GM12878 (cell line): ENCODE data around the gene RASA4B. TPM values are rescaled to one million over a fixed set of nuclear protein-coding genes. Genes with fewer than 3 reads are reported as not detected.

Experiments
- ATAC-seq: fragments of 200-7000 bp; cut with Tn5 transposase; 3 replicates; pipeline ENCODE4 v1.9.1; 2020; ENCODE audit warnings: mild to moderate bottlenecking, moderate library complexity
- BruUV-seq: library from RNA; stranded (reverse); fragments of 400-500 nt; replicated peaks from 2 replicates; lab custom pipeline; 2021; lab: Mats Ljungman, UMichigan
- CTCF ChIA-PET: fragments of 300-600 bp; sonication (Branson Sonifier 250); formaldehyde crosslinking; extraction: SDS; loops from one replicate; lab custom pipeline; 2021; ENCODE audit warnings: inconsistent platforms; lab: Yijun Ruan, JAX
- POLR2A ChIA-PET: fragments of 350-600 bp; formaldehyde crosslinking; extraction: SDS; loops from one replicate; lab custom pipeline; 2021; ENCODE audit warnings: inconsistent platforms; lab: Charles Lee
- RAD21 ChIA-PET: fragments of 300-600 bp; sonication (Branson Sonifier 250); formaldehyde crosslinking; loops from one replicate; lab custom pipeline; 2023; ENCODE audit warnings: antibody characterized with exemption; ENCODE audit not compliant: unreplicated experiment; lab: Charles Lee
- SMC1A ChIA-PET: fragments of 300-600 bp; sonication (Branson Sonifier 250); formaldehyde crosslinking; loops from one replicate; lab custom pipeline; 2023; ENCODE audit not compliant: unreplicated experiment, uncharacterized antibody; lab: Charles Lee
- DNase-seq: peaks from one replicate; pipeline ENCODE4 v3.0.0-alpha.2; 2011; ENCODE audit warnings: low read depth, low spot score
- FAIRE-seq: peaks from 3 replicates; lab custom pipeline; 2011; peaks lifted over from hg19 to GRCh38; lab: Jason Lieb, UNC
- H2AFZ ChIP-seq: 2 replicates; pipeline ENCODE4 v1.6.0; 2011; ENCODE audit warnings: low read depth, low read length, control low read depth; ENCODE audit not compliant: control insufficient read depth
- H3K27ac ChIP-seq: 2 replicates; pipeline ENCODE4 v1.5.1; 2011; ENCODE audit warnings: control low read depth; ENCODE audit not compliant: control insufficient read depth, insufficient read depth
- H3K27me3 ChIP-seq, 2 experiments: replicated peaks in 1 of 2; 2 replicates each; pipeline versions ENCODE4 v1.6.0 to v1.6.1; 2011; ENCODE audit warnings: low read length in 1 of 2; ENCODE audit not compliant: control insufficient read depth in 2 of 2, insufficient read depth in 2 of 2
- H3K36me3 ChIP-seq, 2 experiments: 2 replicates each; pipeline ENCODE4 v1.5.1; 2011; ENCODE audit warnings: low read length in 1 of 2; ENCODE audit not compliant: control insufficient read depth in 2 of 2, insufficient read depth in 2 of 2
- H3K4me1 ChIP-seq: 2 replicates; pipeline ENCODE4 v1.6.1; 2011; ENCODE audit warnings: mild to moderate bottlenecking, low read length, moderate library complexity, mixed read lengths; ENCODE audit not compliant: control insufficient read depth, insufficient read depth
- H3K4me2 ChIP-seq: 2 replicates; pipeline ENCODE4 v1.6.0; 2011; ENCODE audit warnings: control low read depth; ENCODE audit not compliant: control insufficient read depth, insufficient read depth
- H3K4me3 ChIP-seq: fragments of 200-600 bp; sonication (generic); 2 replicates; pipeline ENCODE4 v1.5.1; 2016
- H3K79me2 ChIP-seq: 2 replicates; pipeline ENCODE4 v1.6.0; 2011; ENCODE audit warnings: low read length; ENCODE audit not compliant: control insufficient read depth, insufficient read depth
- H3K9ac ChIP-seq: 2 replicates; pipeline ENCODE4 v1.8.0; 2011; ENCODE audit warnings: low read length, control low read depth, mixed read lengths; ENCODE audit not compliant: control insufficient read depth, insufficient read depth
- H3K9me3 ChIP-seq: replicated peaks from 3 replicates; pipeline ENCODE4 v1.5.1; 2011; ENCODE audit warnings: mild to moderate bottlenecking, low read length; ENCODE audit not compliant: control insufficient read depth, insufficient read depth
- H4K20me1 ChIP-seq: 2 replicates; pipeline ENCODE4 v1.6.0; 2011; ENCODE audit not compliant: control insufficient read depth, insufficient read depth
- ATF7 ChIP-seq: fragments of 450-650 bp; IDR thresholded peaks from 2 replicates; pipeline ENCODE4 v1.6.1; 2016; ENCODE audit warnings: low read depth, mild to moderate bottlenecking
- CHD1 ChIP-seq: IDR thresholded peaks from 2 replicates; pipeline ENCODE4 v1.6.1; 2012; ENCODE audit warnings: low read depth, low read length, improper control_type of control experiment
- CHD4 ChIP-seq: fragments of 200-600 bp; sonication (generic); IDR thresholded peaks from 2 replicates; pipeline ENCODE4 v1.6.1; 2016; ENCODE audit warnings: mild to moderate bottlenecking
- CREB1 ChIP-seq: IDR thresholded peaks from 2 replicates; pipeline ENCODE4 v1.6.1; 2012; ENCODE audit warnings: low read depth, mild to moderate bottlenecking, inconsistent platforms
- EED ChIP-seq: sonication (generic); IDR thresholded peaks from 2 replicates; pipeline ENCODE4 v1.6.1; 2016; ENCODE audit warnings: antibody characterized with exemption, low read depth
- HDAC2 ChIP-seq: fragments of 200-600 bp; sonication (generic); IDR thresholded peaks from 2 replicates; pipeline ENCODE4 v1.6.1; 2017
- PKNOX1 ChIP-seq: fragments of 450-650 bp; IDR thresholded peaks from 2 replicates; pipeline ENCODE4 v1.6.1; 2016; ENCODE audit warnings: mild to moderate bottlenecking
- SMAD1 ChIP-seq: fragments of 450-650 bp; IDR thresholded peaks from 2 replicates; pipeline ENCODE4 v1.6.1; 2018; ENCODE audit warnings: mild to moderate bottlenecking, low read depth; ENCODE audit not compliant: partially characterized antibody
- SREBF2 ChIP-seq: IDR thresholded peaks from 2 replicates; pipeline ENCODE4 v1.6.1; 2012; ENCODE audit warnings: mild to moderate bottlenecking, low read length
- TAF1 ChIP-seq: IDR thresholded peaks from 2 replicates; pipeline ENCODE4 v1.6.1; 2011; ENCODE audit warnings: mild to moderate bottlenecking, low read depth, low read length, borderline replicate concordance
- ZBED1 ChIP-seq: IDR thresholded peaks from 2 replicates; pipeline ENCODE4 v1.6.1; 2016; ENCODE audit warnings: borderline replicate concordance
- WGBS: methylation state at CpG from one replicate; pipeline ENCODE4 v1.1.6; 2016; ENCODE audit warnings: low lambda C conversion rate; ENCODE audit not compliant: insufficient replicate concordance, insufficient coverage; ENCODE audit errors: missing lambda C conversion rate; 5-methylcytosine and 5-hydroxymethylcytosine counted together
- in situ Hi-C: fragments of 300-500 bp; cut with MboI; formaldehyde crosslinking; loops from 9 replicates; pipeline ENCODE4 v1.14.3; 2018; ENCODE audit warnings: mixed read lengths
- intact Hi-C: fragments of 100-400 bp; cut with micrococcal nuclease; formaldehyde crosslinking; loops from one replicate; pipeline ENCODE4 v1.14.2; 2022; ENCODE audit not compliant: unreplicated experiment
- polyA plus RNA-seq, 11 experiments: library from polyadenylated mRNA; depleted of rRNA in 4 of 11; unstranded in 6 of 11; stranded (reverse) in 5 of 11; fragments of >200 nt; fragmentation: Nextera tagmentation in 4 of 11; fragmentation: Illumina TruSeq in 1 of 11; extraction: Ambion mirVana in 4 of 11; extraction: Trizol in 1 of 11; gene quantifications; 1 replicate in 1 of 11; 2 replicates in 10 of 11; pipeline versions ENCODE4 v1.2.1 to v1.2.3, GENCODE V29; 2011 to 2016; ENCODE audit warnings: inconsistent platforms in 2 of 11, missing spikeins in 2 of 11, low read depth in 1 of 11
- total RNA-seq, 4 experiments: library from RNA; depleted of rRNA in 3 of 4; stranded (reverse); fragments of >200 nt in 3 of 4; fragmentation: Illumina TruSeq in 1 of 4; extraction: Trizol in 1 of 4; gene quantifications; 2 replicates each; pipeline versions ENCODE4 v1.2.1 to v1.2.3, GENCODE V29; 2013 to 2021
- TF ChIP-seq, protein P1 (sequence below): IDR thresholded peaks from 2 replicates; pipeline ENCODE4 v1.6.1; 2012; ENCODE audit warnings: improper control_type of control experiment, low read depth, low read length; ENCODE audit not compliant: insufficient replicate concordance
- TF ChIP-seq, protein P2 (sequence below): IDR thresholded peaks from 2 replicates; pipeline ENCODE4 v1.6.1; 2011; ENCODE audit warnings: mild to moderate bottlenecking, low read depth, low read length, moderate library complexity; ENCODE audit not compliant: insufficient replicate concordance

The RASA4B gene
- total and polyA plus RNA-seq, 10 of the 15 experiments (the other 5 are each of a cell fraction or from before 2014, with no cell fraction given) = 0.10 to 16.4 (median 6.4) TPM

DNA sequence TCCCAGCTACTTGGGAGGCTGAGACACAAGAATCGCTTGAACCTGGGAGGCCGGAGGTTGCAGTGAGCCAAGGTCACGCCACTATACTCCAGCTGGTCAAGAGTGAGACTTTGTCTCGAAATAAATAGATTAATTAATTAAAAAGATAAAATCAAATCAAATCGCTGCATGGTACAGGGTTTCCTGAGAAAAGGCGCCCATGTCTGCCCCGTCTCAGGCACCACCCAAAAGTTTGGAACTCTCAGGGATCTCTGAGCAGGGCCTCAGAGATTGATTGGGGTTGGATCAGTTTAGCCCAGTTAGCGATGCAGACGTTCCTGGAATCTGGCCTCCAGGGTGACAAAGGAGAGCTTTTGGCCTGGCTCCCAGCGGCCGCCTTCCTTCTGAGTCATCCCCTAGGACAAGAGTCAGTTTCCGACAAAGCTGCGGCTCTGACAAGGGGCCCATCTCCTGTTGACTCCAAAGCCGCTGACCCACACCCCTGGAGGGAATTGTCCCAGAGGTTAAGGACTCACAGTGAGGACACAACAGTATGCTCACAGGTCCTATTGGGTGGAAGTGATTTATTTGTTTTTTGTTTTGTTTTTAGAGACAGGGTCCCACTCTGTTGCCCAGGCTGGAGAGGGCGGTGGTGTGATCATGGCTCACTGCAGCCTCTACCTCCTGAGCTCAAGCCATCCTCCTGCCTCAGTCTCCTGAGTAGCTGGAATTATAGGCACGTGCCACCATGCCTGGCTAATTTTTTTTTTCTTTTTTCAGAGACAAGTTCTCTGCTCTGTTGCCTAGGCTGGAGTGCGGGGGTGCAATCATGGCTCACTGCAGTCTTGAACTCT lies 77.4 kb downstream of the RASA4B start:
- Histone ChIP-seq H3K27ac (peak overlapping the region; percentile 99; the same call in 1 of the 2 replicates), H3K9ac (no peak overlapping the region), H3K4me1 (peaks cover 44% of the 10 kb centered on the region), H3K36me3 (peaks cover 13 to 16% of the 10 kb centered on the region in 2 experiments), H3K27me3 (no peaks in the 10 kb centered on the region), H4K20me1 (no peaks in the 10 kb centered on the region), H3K9me3 (no peaks in the 10 kb centered on the region), H3K4me3 (no peak overlapping the region), H3K4me2 (no peak overlapping the region; the same call in 1 of the 2 replicates), H3K79me2 (peaks cover 28% of the 10 kb centered on the region), H2AFZ (no peak overlapping the region)
- ChIA-PET POLR2A (interaction anchor here (1.7 to 9.7 kb wide), 4 partner anchors 11 to 36 kb away, joined by 4 to 210 read pairs (median 15); partner anchors contain the start of gene ORAI2), CTCF (interaction anchor here (0.6 to 3.0 kb wide), 6 partner anchors 10 to 53 kb away, joined by 3 to 13 read pairs (median 3); no protein-coding TSS in a partner anchor), SMC1A (interaction anchor here (0.9 to 5.8 kb wide), 7 partner anchors 15 to 152 kb away, joined by 3 to 76 read pairs (median 6); no protein-coding TSS in a partner anchor), RAD21 (interaction anchor here (0.6 to 9.0 kb wide), 3 partner anchors 14 to 35 kb away, joined by 3 to 115 read pairs (median 11); no protein-coding TSS in a partner anchor)
- intact Hi-C loops (loop anchor here (5.0 kb wide), 1 partner anchor 583 kb away; no protein-coding TSS in a partner anchor), in situ Hi-C loops (no loop called here)
- ATAC-seq (no peak), FAIRE-seq (no peak), DNase-seq (no peak)
- no TSS peak for BruUV-seq
- 98% methylated on average over 17 of the region's 17 CpGs for WGBS
- TF ChIP-seq PKNOX1 (no peak), SREBF2 (no peak), ATF7 (no peak), TAF1 (no peak), ZBED1 (no peak), CHD4 (no peak), CREB1 (no peak), EED (no peak), CHD1 (no peak), HDAC2 (no peak), SMAD1 (no peak)
- TF ChIP-seq, protein P1, sequence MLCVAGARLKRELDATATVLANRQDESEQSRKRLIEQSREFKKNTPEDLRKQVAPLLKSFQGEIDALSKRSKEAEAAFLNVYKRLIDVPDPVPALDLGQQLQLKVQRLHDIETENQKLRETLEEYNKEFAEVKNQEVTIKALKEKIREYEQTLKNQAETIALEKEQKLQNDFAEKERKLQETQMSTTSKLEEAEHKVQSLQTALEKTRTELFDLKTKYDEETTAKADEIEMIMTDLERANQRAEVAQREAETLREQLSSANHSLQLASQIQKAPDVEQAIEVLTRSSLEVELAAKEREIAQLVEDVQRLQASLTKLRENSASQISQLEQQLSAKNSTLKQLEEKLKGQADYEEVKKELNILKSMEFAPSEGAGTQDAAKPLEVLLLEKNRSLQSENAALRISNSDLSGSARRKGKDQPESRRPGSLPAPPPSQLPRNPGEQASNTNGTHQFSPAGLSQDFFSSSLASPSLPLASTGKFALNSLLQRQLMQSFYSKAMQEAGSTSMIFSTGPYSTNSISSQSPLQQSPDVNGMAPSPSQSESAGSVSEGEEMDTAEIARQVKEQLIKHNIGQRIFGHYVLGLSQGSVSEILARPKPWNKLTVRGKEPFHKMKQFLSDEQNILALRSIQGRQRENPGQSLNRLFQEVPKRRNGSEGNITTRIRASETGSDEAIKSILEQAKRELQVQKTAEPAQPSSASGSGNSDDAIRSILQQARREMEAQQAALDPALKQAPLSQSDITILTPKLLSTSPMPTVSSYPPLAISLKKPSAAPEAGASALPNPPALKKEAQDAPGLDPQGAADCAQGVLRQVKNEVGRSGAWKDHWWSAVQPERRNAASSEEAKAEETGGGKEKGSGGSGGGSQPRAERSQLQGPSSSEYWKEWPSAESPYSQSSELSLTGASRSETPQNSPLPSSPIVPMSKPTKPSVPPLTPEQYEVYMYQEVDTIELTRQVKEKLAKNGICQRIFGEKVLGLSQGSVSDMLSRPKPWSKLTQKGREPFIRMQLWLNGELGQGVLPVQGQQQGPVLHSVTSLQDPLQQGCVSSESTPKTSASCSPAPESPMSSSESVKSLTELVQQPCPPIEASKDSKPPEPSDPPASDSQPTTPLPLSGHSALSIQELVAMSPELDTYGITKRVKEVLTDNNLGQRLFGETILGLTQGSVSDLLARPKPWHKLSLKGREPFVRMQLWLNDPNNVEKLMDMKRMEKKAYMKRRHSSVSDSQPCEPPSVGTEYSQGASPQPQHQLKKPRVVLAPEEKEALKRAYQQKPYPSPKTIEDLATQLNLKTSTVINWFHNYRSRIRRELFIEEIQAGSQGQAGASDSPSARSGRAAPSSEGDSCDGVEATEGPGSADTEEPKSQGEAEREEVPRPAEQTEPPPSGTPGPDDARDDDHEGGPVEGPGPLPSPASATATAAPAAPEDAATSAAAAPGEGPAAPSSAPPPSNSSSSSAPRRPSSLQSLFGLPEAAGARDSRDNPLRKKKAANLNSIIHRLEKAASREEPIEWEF = no peak
- TF ChIP-seq, protein P2, sequence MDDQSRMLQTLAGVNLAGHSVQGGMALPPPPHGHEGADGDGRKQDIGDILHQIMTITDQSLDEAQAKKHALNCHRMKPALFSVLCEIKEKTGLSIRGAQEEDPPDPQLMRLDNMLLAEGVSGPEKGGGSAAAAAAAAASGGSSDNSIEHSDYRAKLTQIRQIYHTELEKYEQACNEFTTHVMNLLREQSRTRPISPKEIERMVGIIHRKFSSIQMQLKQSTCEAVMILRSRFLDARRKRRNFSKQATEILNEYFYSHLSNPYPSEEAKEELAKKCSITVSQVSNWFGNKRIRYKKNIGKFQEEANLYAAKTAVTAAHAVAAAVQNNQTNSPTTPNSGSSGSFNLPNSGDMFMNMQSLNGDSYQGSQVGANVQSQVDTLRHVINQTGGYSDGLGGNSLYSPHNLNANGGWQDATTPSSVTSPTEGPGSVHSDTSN = no peak
